ENCODE results near the gene SOX11.

SOX11 gene

GRCh38 chr2:5740053-5740452 is 47.9 kb downstream of the SOX11 start:
- no peak for TF ChIP-seq CTCF (conservative IDR thresholded peaks at IDR 0.05; ENCODE audit: control insufficient read depth, insufficient read depth, low read depth, low read length)
- H3K4me3 ChIP-seq (ENCODE audit: control insufficient read depth, low read depth, low read length) = no peak overlapping the region
- DNase-seq (ENCODE audit: low read depth) = no peak

- no peak for DNase-seq (ENCODE audit: low read depth)
- no peak for TF ChIP-seq CTCF (conservative IDR thresholded peaks at IDR 0.05; ENCODE audit: control insufficient read depth, insufficient read depth, low read depth, low read length)
- no peak overlapping the region for H3K4me3 ChIP-seq (ENCODE audit: control insufficient read depth, low read depth, low read length)
These were observed 48.6 kb downstream of the SOX11 start for GRCh38 chr2:5740817-5741216.

- TF ChIP-seq CTCF (conservative IDR thresholded peaks at IDR 0.05; ENCODE audit: control insufficient read depth, insufficient read depth, low read depth, low read length) = no peak
- DNase-seq (ENCODE audit: low read depth) = no peak
- H3K4me3 ChIP-seq (ENCODE audit: control insufficient read depth, low read depth, low read length) = no peak overlapping the region
These were observed 49.1 kb downstream of the SOX11 start for GRCh38 chr2:5741242-5741641.

GRCh38 chr2:5742126-5742525 is 49.9 kb downstream of the SOX11 start:
- no peak for TF ChIP-seq CTCF (conservative IDR thresholded peaks at IDR 0.05; ENCODE audit: control insufficient read depth, insufficient read depth, low read depth, low read length)

GRCh38 chr2:5748391-5748790 is 56.2 kb downstream of the SOX11 start:
- TF ChIP-seq CTCF (conservative IDR thresholded peaks at IDR 0.05; ENCODE audit: control insufficient read depth, insufficient read depth, low read depth, low read length) = no peak
- H3K4me3 ChIP-seq (ENCODE audit: control insufficient read depth, low read depth, low read length) = no peak overlapping the region
- DNase-seq (ENCODE audit: low read depth) = no peak

More at GRCh38 chr2:5742126-5742525, 49.9 kb downstream of the SOX11 start:
- DNase-seq (ENCODE audit: low read depth) = no peak
- no peak overlapping the region for H3K4me3 ChIP-seq (ENCODE audit: control insufficient read depth, low read depth, low read length)

GRCh38 chr2:5748946-5749345 is 56.8 kb downstream of the SOX11 start:
- no peak for TF ChIP-seq CTCF (conservative IDR thresholded peaks at IDR 0.05; ENCODE audit: control insufficient read depth, insufficient read depth, low read depth, low read length)
- no peak overlapping the region for H3K4me3 ChIP-seq (ENCODE audit: control insufficient read depth, low read depth, low read length)
- DNase-seq (ENCODE audit: low read depth) = no peak

- no peak for TF ChIP-seq CTCF (conservative IDR thresholded peaks at IDR 0.05; ENCODE audit: control insufficient read depth, insufficient read depth, low read depth, low read length)
- no peak for DNase-seq (ENCODE audit: low read depth)
These were observed 57.2 kb downstream of the SOX11 start for GRCh38 chr2:5749347-5749746.

More at GRCh38 chr2:5749347-5749746, 57.2 kb downstream of the SOX11 start:
- no peak overlapping the region for H3K4me3 ChIP-seq (ENCODE audit: control insufficient read depth, low read depth, low read length)
